GM19468 (cell line): Measurements from ENCODE around the gene C6orf141.
"Not testable (repeated sequence)": the region's sequence is repeated elsewhere in the genome, so short reads cannot be mapped to it uniquely, and the experiment has no call there.

ENCODE experiments used
- ATAC-seq: cut with Tn5 transposase; IDR thresholded peaks from one replicate; pipeline ENCODE4 v1.9.1; 2021; ENCODE audit warnings: mild to moderate bottlenecking, moderate library complexity, moderate number of reproducible peaks; ENCODE audit not compliant: unreplicated experiment; ENCODE audit errors: extremely low read depth

C6orf141 gene

GRCh38 chr6:49565261-49565660 lies 14.8 kb downstream of the C6orf141 start:
- no peak for ATAC-seq

GRCh38 chr6:49565855-49566254 lies 15.4 kb downstream of the C6orf141 start:
- ATAC-seq = no peak

GRCh38 chr6:49570474-49571079 lies 20.1 kb downstream of the C6orf141 start:
- no peak for ATAC-seq

DNA sequence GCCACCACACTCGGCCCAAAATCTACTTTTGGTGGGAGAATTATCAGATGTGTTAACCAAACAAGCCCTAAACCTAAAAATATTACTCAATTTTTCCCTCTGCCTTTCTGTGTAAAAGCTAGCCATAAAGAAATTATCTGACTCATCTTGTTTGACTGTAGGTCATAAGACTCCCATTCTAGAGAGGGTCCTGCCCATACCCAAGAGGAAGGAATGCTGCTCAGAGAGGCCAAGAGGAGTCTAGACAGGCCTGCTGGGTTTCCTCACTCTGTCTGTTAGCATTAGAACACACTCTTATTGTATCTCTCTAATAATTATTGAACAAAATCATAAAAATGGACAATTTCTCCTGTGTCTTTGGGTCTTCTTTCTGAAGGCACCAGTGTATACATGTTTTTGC lies 26.1 kb downstream of the C6orf141 start:
- no peak for ATAC-seq

DNA sequence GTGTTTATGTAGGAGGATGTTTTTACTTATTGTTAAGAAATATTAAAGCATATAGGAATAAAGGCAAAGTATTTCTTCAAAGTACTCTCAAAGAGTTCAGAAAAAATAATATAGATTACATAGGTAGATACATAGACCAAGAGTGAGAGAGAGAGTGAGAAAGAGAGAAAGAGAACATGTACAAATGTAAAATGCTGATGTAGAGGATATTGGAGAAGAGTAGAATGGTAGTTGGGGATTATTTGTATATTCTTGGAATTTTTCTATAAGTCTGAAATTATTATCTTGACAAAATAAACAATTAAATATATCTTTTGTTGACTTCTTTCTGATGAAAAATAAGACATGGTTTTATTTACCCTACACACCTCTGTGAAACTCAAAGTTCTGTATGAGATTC lies 29.2 kb downstream of the C6orf141 start:
- ATAC-seq = no peak

DNA sequence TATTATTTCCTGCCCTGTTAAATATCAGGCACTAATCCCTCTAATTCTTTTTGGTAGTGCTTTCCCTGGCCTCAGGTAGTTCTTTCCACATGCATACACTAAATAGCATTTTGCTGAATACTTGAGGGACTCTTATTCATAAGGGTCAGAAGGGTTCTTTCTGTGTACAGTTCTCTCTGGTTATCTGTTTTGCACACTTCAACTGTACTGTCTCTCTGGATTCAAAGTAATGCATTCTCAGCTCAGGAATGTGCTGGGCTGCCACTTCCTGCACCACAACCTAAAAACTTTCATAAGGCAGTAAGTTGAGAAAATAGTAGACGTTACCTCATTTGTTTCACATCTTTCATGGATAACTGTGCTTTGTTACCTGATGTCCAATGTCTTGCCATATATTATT lies 32.1 kb downstream of the C6orf141 start:
- no peak for ATAC-seq

DNA sequence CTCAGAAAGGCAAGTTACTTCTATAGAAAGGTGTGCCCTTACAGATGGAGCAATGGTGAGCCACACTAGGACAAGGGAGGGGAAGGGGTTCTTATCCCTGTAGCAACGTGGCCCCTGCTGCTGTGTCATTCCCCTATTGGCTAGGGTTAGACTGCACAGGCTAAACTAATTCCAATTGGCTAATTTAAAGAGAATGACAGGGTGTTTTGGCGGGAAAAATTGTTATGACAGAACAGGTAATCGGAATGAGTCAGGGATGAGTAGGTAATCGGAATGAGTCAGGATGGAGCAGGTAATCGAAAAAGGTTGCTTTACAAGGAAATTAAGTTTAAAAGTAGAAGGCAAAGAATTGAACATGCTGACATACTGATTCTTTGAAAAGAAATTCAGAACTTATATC lies 36.8 kb downstream of the C6orf141 start:
- ATAC-seq = not testable (repeated sequence)
